CD4-positive, alpha-beta memory T cell (primary cell): ENCODE data around the gene WDFY2. TPM values are rescaled to one million over a fixed set of nuclear protein-coding genes. Genes with fewer than 3 reads are reported as not detected.
"Not testable (repeated sequence)": the region's sequence is repeated elsewhere in the genome, so short reads cannot be mapped to it uniquely, and the experiment has no call there.

Source experiments
- CTCF ChIA-PET: fragments of 350-600 bp; sonication (Branson Sonifier 250); formaldehyde crosslinking; loops from one replicate; lab custom pipeline; 2021; ENCODE audit warnings: inconsistent platforms; ENCODE audit not compliant: partially characterized antibody; lab: Charles Lee
- POLR2A ChIA-PET: fragments of 350-600 bp; sonication (Branson Sonifier 250); formaldehyde crosslinking; loops from one replicate; lab custom pipeline; 2021; ENCODE audit not compliant: partially characterized antibody; lab: Charles Lee
- DNase-seq, 5 donors: peaks; one replicate each; pipeline versions ENCODE4 v3.0.0 to v3.0.0-alpha.2; 2020 to 2022; ENCODE audit warnings: mixed read lengths in 1 of 5
- H3K27ac ChIP-seq: one replicate; pipeline ENCODE4 v1.7.0; 2013; ENCODE audit warnings: low read depth, low read length
- H3K27me3 ChIP-seq: 2 replicates; pipeline ENCODE4 v1.7.0; 2013; ENCODE audit warnings: mild to moderate bottlenecking, low read length, moderate library complexity; ENCODE audit not compliant: insufficient read depth
- H3K36me3 ChIP-seq: 2 replicates; pipeline ENCODE4 v1.7.0; 2013; ENCODE audit warnings: mild to moderate bottlenecking, low read length, moderate library complexity; ENCODE audit not compliant: insufficient read depth
- H3K4me1 ChIP-seq: 2 replicates; pipeline ENCODE4 v1.7.0; 2013; ENCODE audit warnings: mild to moderate bottlenecking, low read length, moderate library complexity; ENCODE audit not compliant: insufficient read depth
- H3K4me3 ChIP-seq, 2 donors: one replicate each; pipeline ENCODE4 v1.7.0; 2013; ENCODE audit warnings: low read length in 2 of 2, mild to moderate bottlenecking in 1 of 2
- H3K9me3 ChIP-seq, 2 donors: one replicate each; pipeline ENCODE4 v1.7.0; 2013; ENCODE audit warnings: low read length in 2 of 2, control low read depth in 1 of 2; ENCODE audit not compliant: control insufficient read depth in 1 of 2
- H3K27ac Mint-ChIP-seq, 7 donors: one replicate each; pipeline ENCODE4 v1.8.0; 2020 to 2021; ENCODE audit warnings: mixed read lengths in 7 of 7, mild to moderate bottlenecking in 6 of 7, inconsistent platforms in 3 of 7, moderate library complexity in 3 of 7
- H3K27me3 Mint-ChIP-seq, 2 donors: one replicate each; pipeline ENCODE4 v1.8.0; 2020 to 2021; ENCODE audit warnings: mixed read lengths in 2 of 2
- H3K36me3 Mint-ChIP-seq, 2 donors: one replicate each; pipeline ENCODE4 v1.8.0; 2020 to 2021; ENCODE audit warnings: mixed read lengths in 2 of 2, inconsistent platforms in 1 of 2, mild to moderate bottlenecking in 1 of 2
- H3K4me1 Mint-ChIP-seq, 4 donors: one replicate each; pipeline ENCODE4 v1.8.0; 2020 to 2021; ENCODE audit warnings: mixed read lengths in 4 of 4, mild to moderate bottlenecking in 1 of 4
- H3K4me3 Mint-ChIP-seq, 8 donors: one replicate each; pipeline ENCODE4 v1.8.0; 2020 to 2021; ENCODE audit warnings: mixed read lengths in 8 of 8, mild to moderate bottlenecking in 7 of 8, moderate library complexity in 6 of 8, inconsistent platforms in 3 of 8
- H3K9me3 Mint-ChIP-seq, 8 donors: one replicate each; pipeline ENCODE4 v1.8.0; 2020 to 2021; ENCODE audit warnings: mixed read lengths in 8 of 8, mild to moderate bottlenecking in 5 of 8, inconsistent platforms in 3 of 8, moderate library complexity in 1 of 8
- intact Hi-C: fragments of 100-400 bp; cut with micrococcal nuclease; formaldehyde crosslinking; loops from one replicate; pipeline ENCODE4 v1.15.1; 2023
- polyA plus RNA-seq, 2 donors: library from polyadenylated mRNA; unstranded; fragments of 300-500 nt; fragmentation: Illumina TruSeq; gene quantifications; one replicate each; pipeline ENCODE4 v1.2.3, GENCODE V29; 2021
- total RNA-seq, 2 experiments: library from RNA; stranded (reverse); gene quantifications; one replicate each; pipeline ENCODE4 v1.2.3, GENCODE V29; 2021

The WDFY2 gene
- total and polyA plus RNA-seq, 4 experiments from 2014 or later = 3.8 to 21.8 (median 14.5) TPM

DNA sequence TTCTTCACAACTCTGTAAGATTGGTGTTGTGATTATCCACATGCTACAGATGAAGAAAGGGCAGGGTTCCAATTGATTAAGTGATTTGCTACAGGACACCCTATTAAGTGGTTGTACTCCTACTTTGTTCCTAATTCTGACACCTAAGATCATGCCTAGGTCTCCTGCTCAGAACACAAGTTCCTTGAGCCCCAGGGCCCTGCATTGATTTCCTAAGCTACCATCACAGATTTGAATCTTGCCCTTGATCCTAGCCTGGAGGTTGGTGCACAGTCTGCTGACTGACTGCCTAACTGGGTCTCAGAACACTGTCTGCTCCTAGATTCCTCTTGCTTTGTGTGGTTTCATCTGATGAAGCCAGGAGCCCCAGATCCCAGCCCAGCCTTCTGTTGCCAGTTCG, 19.6 kb upstream of the WDFY2 start:
- Histone ChIP-seq H3K27me3 (no peaks in the 10 kb centered on the region), H3K36me3 (no peaks in the 10 kb centered on the region), H3K27ac (no peak overlapping the region), H3K9me3 (no peaks in the 10 kb centered on the region), H3K4me1 (peaks cover 7% of the 10 kb centered on the region), H3K4me3 (no peak overlapping the region)
- CTCF ChIA-PET = no interaction called here
- H3K9me3 Mint-ChIP-seq = peaks cover 0 to 7% (median 0%) of the 10 kb centered on the region in 8 donors
- no peaks in the 10 kb centered on the region for H3K36me3 Mint-ChIP-seq
- intact Hi-C loops = no loop called here
- no peak overlapping the region for H3K4me3 Mint-ChIP-seq
- peaks cover 5 to 24% (median 17%) of the 10 kb centered on the region in 4 donors for H3K4me1 Mint-ChIP-seq
- POLR2A ChIA-PET = no interaction called here
- H3K27ac Mint-ChIP-seq = no peak overlapping the region
- no peak for DNase-seq
- peaks cover 0 to 6% of the 10 kb centered on the region in 2 donors for H3K27me3 Mint-ChIP-seq

DNA sequence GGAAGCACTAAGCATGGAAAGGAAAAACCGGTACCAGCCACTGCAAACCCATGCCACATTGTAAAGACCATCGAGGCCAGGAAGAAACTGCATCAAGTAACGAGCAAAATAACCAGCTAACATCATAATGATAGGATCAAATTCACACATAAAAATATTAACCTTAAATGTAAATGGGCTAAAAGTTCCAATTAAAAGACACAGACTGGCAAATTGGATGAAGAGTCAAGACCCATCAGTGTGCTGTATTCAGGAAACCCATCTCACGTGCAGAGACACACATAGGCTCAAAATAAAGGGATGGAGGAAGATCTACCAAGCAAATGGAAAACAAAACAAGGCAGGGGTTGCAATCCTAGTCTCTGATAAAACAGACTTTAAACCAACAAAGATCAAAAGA, 15.3 kb upstream of the WDFY2 start:
- H3K27me3 Mint-ChIP-seq, H3K27me3 ChIP-seq, H3K27ac Mint-ChIP-seq, H3K4me3 ChIP-seq, intact Hi-C loops, H3K9me3 ChIP-seq, H3K4me1 ChIP-seq, H3K27ac ChIP-seq, CTCF ChIA-PET, H3K9me3 Mint-ChIP-seq, H3K36me3 ChIP-seq, H3K4me1 Mint-ChIP-seq, H3K36me3 Mint-ChIP-seq, DNase-seq, H3K4me3 Mint-ChIP-seq: not testable (repeated sequence)
- POLR2A ChIA-PET = interaction anchor here (0.6 kb wide), 1 partner anchor 48 kb away, joined by 3 read pairs; no protein-coding TSS in a partner anchor

DNA sequence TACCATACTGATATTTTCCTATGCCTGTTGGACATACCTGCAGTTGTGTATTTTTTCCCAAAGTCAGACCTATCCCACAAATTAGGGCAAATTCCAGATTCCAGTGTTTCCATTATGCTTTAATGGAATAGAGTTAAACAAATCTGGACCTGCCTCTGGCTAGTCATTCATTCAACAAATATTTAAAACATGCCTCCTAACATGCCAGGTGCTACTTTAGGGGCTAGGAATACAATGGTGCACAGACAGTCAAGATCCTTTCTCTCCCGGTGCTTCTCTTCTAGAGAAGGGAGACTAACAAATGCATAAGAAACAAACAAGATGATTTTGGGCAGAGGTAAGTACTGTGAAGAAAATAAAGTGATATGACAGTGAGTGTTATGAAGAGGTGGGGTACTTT, 7.5 kb upstream of the WDFY2 start:
- Histone ChIP-seq H3K4me1 (no peaks in the 10 kb centered on the region), H3K4me3 (no peak overlapping the region), H3K9me3 (no peaks in the 10 kb centered on the region), H3K36me3 (no peaks in the 10 kb centered on the region), H3K27me3 (no peaks in the 10 kb centered on the region), H3K27ac (no peak overlapping the region)
- intact Hi-C loops = no loop called here
- no peak overlapping the region for H3K27ac Mint-ChIP-seq
- H3K4me3 Mint-ChIP-seq = no peak overlapping the region
- ChIA-PET POLR2A (no interaction called here), CTCF (no interaction called here)
- peaks cover 0 to 4% (median 0%) of the 10 kb centered on the region in 8 donors for H3K9me3 Mint-ChIP-seq
- DNase-seq = no peak
- no peaks in the 10 kb centered on the region for H3K36me3 Mint-ChIP-seq
- peaks cover 0 to 1% of the 10 kb centered on the region in 2 donors for H3K27me3 Mint-ChIP-seq
- no peaks in the 10 kb centered on the region for H3K4me1 Mint-ChIP-seq

DNA sequence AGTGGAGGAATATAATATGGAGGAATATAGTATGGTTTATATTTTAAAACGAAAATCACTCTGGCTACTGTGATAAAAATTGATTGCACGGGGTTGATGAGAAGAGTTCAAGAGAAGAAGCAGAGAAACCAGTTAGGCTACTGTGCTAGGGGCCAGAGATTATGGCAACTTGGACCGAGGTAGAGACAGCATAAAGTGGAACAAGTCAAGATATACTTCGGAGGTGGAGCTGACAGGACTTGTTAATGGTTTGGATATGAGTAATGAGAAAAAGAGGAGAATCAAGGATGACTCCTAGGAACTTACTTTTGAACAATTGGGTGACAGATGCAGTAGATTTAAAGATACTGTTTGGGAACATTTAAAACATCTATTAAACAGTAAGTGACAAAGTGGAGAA, 6.6 kb upstream of the WDFY2 start:
- Mint-ChIP-seq H3K27ac (no peak overlapping the region), H3K36me3 (no peaks in the 10 kb centered on the region), H3K27me3 (peaks cover 0 to 1% of the 10 kb centered on the region in 2 donors), H3K4me1 (peaks cover 0 to 2% (median under 1%) of the 10 kb centered on the region in 4 donors), H3K4me3 (no peak overlapping the region), H3K9me3 (peaks cover 0 to 4% (median 0%) of the 10 kb centered on the region in 8 donors)
- ChIA-PET POLR2A (interaction anchor here (1.6 kb wide), 1 partner anchor 124 kb away, joined by 5 read pairs; no protein-coding TSS in a partner anchor), CTCF (no interaction called here)
- H3K4me1 ChIP-seq = no peaks in the 10 kb centered on the region
- intact Hi-C loops = no loop called here
- no peaks in the 10 kb centered on the region for H3K27me3 ChIP-seq
- H3K9me3 ChIP-seq = no peaks in the 10 kb centered on the region
- no peaks in the 10 kb centered on the region for H3K36me3 ChIP-seq
- DNase-seq = no peak
- no peak overlapping the region for H3K27ac ChIP-seq
- H3K4me3 ChIP-seq = no peak overlapping the region

DNA sequence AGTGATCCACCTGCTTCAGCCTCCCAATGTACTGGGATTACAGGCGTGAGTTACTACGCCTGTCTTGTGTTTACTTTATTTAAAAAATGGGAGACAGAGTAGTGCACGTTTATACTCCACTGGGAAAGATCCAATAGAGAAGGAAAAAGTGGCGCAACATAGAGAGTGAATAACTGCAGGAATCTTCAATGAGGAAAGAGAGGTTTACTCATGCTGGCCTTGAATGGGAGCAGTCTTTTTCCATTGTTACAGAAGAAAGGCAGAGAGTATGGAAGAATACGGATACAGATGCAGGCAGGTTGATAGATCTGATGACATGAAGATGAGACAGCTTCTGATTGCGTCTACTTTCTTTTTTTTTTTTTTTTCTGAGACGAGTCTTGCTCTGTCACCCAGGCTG, 4.6 kb upstream of the WDFY2 start:
- Mint-ChIP-seq H3K4me1 (peaks cover 2 to 13% (median 6%) of the 10 kb centered on the region in 4 donors), H3K27ac (no peak overlapping the region), H3K27me3 (peaks cover 0 to 1% of the 10 kb centered on the region in 2 donors), H3K36me3 (peaks cover 0 to 5% of the 10 kb centered on the region in 2 donors), H3K4me3 (no peak overlapping the region), H3K9me3 (peaks cover 0 to 4% (median 0%) of the 10 kb centered on the region in 8 donors)
- intact Hi-C loops = loop anchor here (5.0 kb wide), 2 partner anchors 1452 to 1582 kb away; partner anchors contain the start of gene TRIM13
- ChIA-PET CTCF (no interaction called here), POLR2A (interaction anchor here (9.8 kb wide), 1 partner anchor 127 kb away, joined by 205 read pairs; the partner anchor contains the start of gene INTS6)
- H3K9me3 ChIP-seq = no peaks in the 10 kb centered on the region
- no peaks in the 10 kb centered on the region for H3K36me3 ChIP-seq
- DNase-seq = no peak
- H3K27ac ChIP-seq = no peak overlapping the region
- H3K4me1 ChIP-seq = peaks cover 5% of the 10 kb centered on the region
- H3K27me3 ChIP-seq = no peaks in the 10 kb centered on the region
- H3K4me3 ChIP-seq = no peak overlapping the region

DNA sequence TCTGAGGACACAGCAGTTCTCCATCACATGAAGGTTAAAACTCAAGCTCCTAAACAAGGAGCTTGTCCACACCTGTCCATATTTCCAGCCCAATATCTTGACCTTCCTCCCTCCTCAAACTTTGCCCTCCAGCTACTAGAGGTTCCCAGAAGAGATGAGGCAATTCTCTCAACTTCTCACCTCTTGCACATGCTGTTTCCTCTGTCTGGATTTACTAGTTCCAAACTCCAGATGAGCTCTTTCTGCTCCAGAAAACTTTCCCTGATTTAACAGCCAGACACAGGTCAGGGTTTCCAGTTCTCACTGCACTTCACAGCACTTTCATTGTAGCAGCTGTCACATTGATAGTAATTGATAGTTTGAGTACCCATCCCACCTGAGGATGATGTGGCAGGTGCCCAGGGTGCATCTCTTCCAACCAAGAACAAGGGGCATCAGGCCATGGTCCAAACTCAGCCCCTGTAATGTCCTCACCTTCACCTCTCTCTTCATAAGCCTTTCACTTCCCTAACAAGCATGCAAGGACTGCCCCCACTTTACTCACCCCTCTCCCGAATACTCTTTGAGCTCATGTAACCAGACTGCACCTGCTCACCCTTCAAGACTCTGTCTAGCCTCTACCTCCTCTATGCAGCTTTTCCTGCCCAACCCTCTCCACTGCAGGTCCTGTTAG, 3.0 kb upstream of the WDFY2 start:
- Histone ChIP-seq H3K4me3 (no peak overlapping the region), H3K27ac (no peak overlapping the region), H3K4me1 (peaks cover 16% of the 10 kb centered on the region), H3K27me3 (no peaks in the 10 kb centered on the region), H3K36me3 (no peaks in the 10 kb centered on the region), H3K9me3 (no peaks in the 10 kb centered on the region)
- Mint-ChIP-seq H3K27me3 (peaks cover 0 to 1% of the 10 kb centered on the region in 2 donors), H3K4me3 (no peak overlapping the region), H3K9me3 (peaks cover 0 to 4% (median 0%) of the 10 kb centered on the region in 8 donors), H3K36me3 (peaks cover 0 to 11% of the 10 kb centered on the region in 2 donors), H3K27ac (peak overlapping the region in 3 of 7 donors; percentile 0 to 67 (median 62)), H3K4me1 (peaks cover 9 to 23% (median 15%) of the 10 kb centered on the region in 4 donors)
- CTCF ChIA-PET = interaction anchor here (0.5 kb wide), 1 partner anchor 120 kb away, joined by 3 read pairs; no protein-coding TSS in a partner anchor
- intact Hi-C loops = loop anchor here (5.0 kb wide), 2 partner anchors 1454 to 1584 kb away; partner anchors contain the start of gene TRIM13
- no peak for DNase-seq
- POLR2A ChIA-PET = interaction anchor here (1.4 to 9.8 kb wide), 2 partner anchors 54 to 128 kb away, joined by 3 to 205 read pairs; partner anchors contain the start of gene INTS6

DNA sequence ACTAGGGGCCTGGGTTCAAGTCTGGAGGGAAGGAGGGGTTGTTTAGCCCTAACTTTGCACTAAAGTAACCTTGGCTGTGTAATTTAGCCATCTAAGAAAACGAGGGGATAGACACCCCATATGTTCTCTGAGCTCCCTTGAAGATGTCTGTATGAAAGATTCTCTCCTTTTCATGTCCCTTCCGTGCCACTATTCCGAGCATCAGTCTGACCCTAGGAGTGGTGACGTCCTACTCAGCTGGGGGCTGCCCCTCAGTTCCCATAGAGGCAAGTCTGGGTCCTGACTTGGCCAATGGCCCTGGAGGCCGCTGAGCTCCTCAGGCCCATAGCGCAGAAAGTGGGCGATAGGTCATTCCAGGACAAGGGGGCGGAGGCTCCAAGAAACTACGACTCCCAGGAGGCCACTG, 790 bp upstream of the WDFY2 start:
- intact Hi-C loops = loop anchor here (1.0 to 5.0 kb wide), 3 partner anchors 220 to 1586 kb away; partner anchors contain the start of gene TRIM13
- Mint-ChIP-seq H3K27ac (peak overlapping the region; percentile 96 to 100 (median 100)), H3K4me3 (peak overlapping the region; percentile 97 to 100 (median 99)), H3K36me3 (peaks cover 0 to 14% of the 10 kb centered on the region in 2 donors), H3K27me3 (no peaks in the 10 kb centered on the region), H3K4me1 (peaks cover 21 to 38% (median 29%) of the 10 kb centered on the region in 4 donors), H3K9me3 (peaks cover 0 to 4% (median 0%) of the 10 kb centered on the region in 8 donors)
- ChIA-PET CTCF (interaction anchor here (1.5 kb wide), 1 partner anchor 130 kb away, joined by 10 read pairs; the partner anchor contains the start of gene INTS6), POLR2A (interaction anchor here (1.1 to 9.8 kb wide), 4 partner anchors 62 to 220 kb away, joined by 4 to 205 read pairs (median 6); partner anchors contain the start of gene INTS6)
- Histone ChIP-seq H3K9me3 (no peaks in the 10 kb centered on the region), H3K27ac (peak overlapping the region; percentile 88), H3K4me3 (peak overlapping the region; percentile 32 to 65), H3K36me3 (no peaks in the 10 kb centered on the region), H3K4me1 (peaks cover 26% of the 10 kb centered on the region), H3K27me3 (no peaks in the 10 kb centered on the region)
- DNase-seq = no peak
